SKM-1 treated with dmso at 0.1 percent for 144 hours (cell line): Measurements from ENCODE around the gene GOLPH3L.
"Not testable (repeated sequence)": the region's sequence is repeated elsewhere in the genome, so short reads cannot be mapped to it uniquely, and the experiment has no call there.

Experiments used
- DNase-seq: peaks from one replicate; lab custom pipeline; 2025; ENCODE audit not compliant: unreplicated experiment; lab: John Stamatoyannopoulos, UW

Gene GOLPH3L

DNA sequence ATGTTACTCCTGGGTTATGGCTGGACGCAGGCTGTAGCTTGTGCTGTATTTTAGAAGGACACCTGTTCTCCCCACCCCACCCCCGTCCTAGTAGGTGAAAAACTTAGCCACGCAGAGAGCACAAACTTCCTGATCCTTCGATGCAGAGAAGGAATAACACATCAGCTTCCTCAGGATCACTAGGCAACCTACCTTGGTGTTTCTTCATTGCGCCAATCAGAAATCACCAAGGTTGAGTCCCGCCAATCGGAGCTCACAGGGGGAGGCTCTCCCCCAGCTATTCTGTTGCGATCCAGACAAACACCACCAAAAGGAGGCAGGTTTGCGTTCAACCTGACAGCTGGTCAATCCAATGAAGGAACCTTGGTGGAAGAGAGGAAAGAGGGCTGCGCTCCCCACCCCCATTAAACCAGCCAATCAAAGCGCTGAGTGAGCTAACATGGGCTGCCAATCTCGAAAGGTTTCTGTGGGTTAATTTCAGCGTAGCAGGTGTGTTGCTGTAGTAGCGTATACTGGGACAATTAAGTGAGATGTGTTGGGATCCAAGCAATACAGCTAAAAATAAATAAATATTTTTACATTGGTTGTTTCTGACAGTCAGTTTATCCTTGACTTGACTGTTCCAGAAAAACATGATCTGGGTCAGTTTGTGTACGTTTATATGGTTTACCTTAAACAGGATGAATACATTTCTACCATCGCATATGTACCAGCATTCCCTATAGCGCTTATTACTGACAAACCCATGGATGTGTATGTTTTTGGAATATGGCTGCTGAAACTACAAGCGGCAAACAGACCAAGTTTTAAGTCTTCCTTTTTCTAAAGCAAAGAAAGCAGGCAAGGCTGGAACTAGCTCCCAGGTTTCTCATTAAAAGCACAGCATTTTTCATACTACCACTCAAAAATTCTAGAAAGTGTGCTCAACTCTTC, at the start of gene GOLPH3L:
Gene GOLPH3L, minus strand, starts transcription at position 160 of the 933 bp plus-strand sequence. CDS start 2,316 bp downstream, outside the sequence.
- peak; percentile 100 for DNase-seq

DNA sequence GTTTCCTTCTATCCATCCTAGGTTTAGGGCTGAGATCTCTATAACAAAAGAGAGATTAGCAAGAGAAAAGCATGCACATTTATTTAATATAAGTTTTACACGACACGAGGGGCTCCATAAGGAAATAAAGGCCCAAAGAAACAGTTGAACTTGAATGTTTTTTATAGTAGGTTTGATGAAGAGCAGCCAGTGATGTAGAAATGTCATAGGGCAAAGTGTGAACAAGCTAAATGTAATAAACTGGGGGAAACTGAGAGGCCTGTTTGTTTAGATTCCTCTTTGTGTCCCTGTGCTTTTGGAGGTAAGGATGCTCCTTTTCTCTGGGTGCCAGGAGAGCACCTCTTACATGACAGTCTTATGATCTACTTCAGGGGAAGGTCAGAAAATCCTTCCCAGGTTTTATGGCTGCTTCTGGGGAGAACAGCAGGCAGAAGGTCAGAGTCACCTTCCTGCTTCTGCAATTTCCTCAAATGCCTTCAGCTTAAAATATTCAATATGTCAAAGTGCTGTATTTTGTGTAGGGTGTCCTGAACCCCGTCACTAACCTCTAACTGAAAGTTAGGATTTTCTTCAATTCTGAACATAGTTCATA, 33.3 kb upstream of the GOLPH3L start:
- peak; percentile 25 for DNase-seq

DNA sequence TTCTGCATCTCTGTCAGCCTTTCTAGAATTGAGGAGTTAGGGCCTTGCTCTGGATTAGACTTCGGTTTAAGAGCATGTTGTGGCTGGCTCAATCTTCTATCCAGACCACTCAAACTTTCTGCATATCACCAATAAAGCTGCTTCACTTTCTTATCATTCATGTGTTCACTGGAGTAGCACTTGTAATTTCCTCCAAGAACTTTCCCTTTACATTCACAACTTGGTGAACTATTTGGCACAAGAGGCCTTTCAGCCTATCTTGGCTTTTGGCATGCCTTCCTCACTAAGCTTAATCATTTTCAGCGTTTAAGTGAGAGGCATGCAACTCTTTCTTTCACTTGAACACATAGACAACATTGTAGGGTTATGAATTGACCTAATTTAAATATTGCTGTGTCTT, 27.4 kb upstream of the GOLPH3L start:
- no peak for DNase-seq

DNA sequence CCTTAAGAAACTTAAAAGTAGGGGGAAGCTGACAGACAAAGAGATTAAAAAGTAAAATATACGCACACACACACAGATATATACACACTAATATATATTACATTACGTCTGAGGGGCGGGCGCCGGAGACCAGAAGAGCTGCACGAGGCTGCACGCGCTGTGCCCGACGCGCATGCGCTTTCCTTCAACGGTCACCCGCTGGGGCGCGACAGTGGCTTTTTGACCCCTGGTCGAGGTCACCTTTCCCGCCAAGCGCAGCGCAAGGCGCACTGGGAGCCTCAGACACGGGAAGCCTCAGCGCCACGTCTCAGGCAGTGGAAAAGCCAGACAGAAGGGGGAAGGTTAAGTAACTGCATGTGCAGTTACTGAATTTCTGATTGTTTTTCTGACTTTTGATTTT, 23.7 kb upstream of the GOLPH3L start, which contains the start of gene HORMAD1:
Gene HORMAD1, minus strand, starts transcription at position 193 of the 400 bp plus-strand sequence. CDS start 1,390 bp downstream, outside the sequence.
- DNase-seq: no peak

DNA sequence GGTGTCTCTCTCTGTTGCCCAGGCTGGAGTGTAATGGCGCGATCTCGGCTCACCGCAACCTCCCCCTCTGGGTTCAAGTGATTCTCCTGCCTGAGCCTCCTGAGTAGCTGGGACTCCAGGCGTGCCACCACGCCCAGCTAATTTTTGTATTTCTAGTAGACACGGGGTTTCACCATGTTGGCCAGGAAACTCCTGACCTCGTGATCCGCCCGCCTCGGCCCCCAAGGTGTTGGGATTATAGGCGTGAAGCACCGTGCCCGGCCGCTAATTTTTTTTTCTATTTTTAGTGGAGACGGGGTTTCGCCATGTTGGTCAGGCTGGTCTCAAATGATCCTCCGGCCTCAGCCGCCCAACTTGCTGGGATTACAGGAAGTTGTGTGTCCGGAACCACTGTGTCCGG, 23.1 kb upstream of the GOLPH3L start:
- DNase-seq: no peak

DNA sequence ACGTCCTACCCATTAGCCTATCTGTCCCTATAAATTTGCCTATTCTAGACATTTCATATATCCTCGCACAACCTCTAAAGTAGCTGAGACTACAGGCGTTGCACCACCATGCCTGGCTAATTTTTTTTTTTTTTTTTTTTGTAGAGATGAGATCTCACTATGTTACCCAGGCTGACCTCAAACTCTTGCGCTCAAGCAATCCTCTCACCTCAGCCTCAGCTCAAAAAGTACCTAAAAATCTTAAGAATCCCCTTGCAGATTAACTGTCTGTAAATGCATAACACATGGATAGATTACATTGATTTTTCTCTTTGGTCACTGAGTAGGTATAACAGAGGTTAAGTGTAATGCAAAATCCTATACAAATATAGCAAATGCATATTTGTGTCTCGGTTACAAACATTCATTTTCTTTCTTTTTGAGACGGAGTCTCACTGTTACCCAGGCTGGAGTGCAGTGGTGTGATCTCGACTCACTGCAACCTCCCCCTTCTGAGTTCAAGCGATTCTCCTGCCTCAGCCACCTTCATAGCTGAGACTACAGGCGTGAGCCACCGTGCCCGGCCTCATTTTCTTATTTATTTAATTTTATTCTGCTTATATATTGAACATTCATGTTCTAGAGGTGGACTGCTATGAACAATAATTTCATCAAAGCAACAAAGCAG, 21.4 kb upstream of the GOLPH3L start:
- DNase-seq: no peak

DNA sequence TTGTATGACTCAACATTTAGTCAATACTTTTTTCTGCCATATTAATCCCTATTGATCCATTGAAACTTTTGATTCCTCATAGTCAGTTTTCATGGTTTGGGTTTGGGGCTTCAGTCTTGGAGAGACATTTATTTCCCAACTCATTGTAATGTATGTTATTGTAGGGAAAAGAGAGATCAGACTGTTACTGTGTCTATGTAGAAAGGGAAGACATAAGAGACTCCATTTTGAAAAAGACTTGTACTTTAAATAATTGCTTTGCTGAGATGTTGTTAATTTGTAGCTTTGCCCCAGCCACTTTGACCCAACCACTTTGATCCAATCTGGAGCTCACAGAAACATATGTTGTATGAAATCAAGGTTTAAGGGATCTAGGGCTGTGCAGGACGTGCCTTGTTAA, 12.1 kb upstream of the GOLPH3L start:
- not testable (repeated sequence) for DNase-seq

DNA sequence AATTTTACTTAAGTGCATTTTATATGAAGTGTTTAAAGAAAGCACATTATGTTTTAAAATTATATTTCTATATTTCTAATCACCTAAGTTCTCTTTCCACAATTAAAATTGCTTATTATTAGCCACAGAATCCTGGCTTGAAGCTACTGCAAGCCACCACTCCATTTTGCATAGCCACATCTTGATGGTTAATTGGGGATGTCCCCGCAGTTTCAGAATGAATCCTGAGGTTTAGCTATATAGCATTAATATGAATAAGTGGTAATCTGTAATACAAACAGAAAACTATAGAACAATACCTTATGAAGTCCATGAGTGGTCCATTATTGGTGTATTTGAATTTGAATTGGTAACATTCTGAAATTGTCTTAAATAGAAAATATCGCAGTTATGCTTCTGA, 11.6 kb upstream of the GOLPH3L start:
- DNase-seq: no peak

DNA sequence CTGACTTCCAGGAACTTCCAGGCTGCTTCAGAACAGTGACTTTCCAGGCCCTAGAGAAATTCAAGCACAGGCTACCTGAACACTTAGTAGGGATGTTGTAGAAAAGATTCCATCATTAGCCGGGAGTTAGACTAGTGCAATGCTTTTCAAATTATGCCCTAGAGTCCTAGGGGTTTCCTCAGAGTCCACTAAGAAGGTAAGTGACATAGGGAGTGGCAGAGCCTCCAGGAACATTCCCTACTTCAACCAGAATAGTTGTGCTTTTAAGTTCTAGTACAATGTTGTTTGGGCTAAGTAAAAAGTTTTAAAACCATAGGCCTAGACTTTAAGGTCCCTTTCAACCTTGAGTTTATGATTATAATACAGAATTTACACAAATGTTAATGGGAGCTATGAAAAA, 9.1 kb upstream of the GOLPH3L start:
- DNase-seq: no peak

DNA sequence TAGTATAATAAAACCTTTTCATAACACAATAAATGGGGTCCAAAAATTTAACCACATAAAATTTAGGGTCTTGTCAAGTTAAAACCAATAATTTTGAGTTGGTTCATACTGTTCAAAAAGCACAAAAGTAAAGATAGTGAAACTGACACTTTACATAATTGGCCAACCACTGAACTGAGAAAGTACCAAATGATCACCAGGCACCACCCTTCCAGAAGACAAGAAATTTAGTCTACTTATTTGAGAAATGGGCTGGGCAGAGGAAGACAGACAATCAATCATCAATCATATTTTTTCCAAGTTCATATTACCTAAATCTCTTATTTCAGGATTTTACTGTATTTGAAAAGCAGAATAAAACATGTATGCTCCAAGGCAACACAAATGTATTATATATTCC, 6.5 kb upstream of the GOLPH3L start:
- DNase-seq: no peak

DNA sequence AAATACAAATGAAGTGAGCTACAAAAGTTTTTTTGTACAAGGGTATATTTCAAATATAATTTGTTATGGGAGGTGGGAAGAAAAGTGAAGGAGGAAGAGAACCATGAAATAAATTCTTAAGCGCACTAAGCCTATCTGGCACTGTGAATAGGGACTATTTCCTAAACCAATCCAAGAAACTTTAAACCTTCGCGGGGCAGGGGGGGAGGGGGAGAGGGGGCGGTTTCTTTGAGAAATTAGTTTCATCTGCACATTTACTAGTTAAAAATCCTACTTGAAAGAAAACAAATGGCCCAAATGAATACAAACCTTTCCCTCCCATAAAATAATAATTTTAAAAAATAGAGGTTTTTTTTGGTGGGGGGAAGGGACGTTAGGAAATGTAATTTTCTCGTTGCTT, 364 bp downstream of the GOLPH3L start:
- peak; percentile 24 for DNase-seq

DNA sequence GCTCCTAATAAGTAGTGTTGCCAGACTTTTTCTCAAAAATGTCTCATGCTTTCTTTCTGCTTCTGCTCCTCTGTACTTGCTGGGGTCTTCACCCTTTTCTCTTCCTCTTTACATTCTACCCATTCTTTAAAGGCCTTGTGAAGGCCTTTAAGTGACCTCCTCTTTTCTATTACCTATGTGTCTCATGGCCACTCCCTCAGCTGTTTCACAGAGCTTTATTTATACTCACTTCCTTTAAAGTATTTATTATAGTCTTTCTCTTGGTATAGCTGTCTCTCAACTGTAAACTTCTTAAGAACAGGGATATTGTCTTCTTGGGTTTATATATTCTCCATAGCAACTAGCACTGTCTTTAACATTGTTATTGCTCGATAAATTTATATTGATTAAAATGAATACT, 792 bp downstream of the GOLPH3L start:
- peak; percentile 10 for DNase-seq

DNA sequence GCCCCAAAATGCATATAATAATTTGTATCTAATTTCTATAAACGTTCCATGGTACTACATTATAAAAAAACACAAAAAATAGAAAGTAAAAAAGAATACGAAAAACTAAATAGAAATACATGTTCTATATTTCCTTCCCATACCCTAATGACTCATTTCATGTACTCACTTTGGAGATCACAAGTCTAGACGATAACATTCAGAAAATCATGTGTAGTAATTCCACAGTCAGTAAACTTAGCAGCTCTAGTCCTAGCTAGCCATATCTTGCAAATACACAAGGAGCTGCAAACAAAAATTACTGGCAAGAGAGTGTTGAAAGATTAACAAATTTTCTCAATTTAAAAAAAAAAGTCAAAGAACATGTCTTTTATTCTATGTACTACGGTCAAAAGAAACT, 1.4 kb downstream of the GOLPH3L start:
- no peak for DNase-seq

DNA sequence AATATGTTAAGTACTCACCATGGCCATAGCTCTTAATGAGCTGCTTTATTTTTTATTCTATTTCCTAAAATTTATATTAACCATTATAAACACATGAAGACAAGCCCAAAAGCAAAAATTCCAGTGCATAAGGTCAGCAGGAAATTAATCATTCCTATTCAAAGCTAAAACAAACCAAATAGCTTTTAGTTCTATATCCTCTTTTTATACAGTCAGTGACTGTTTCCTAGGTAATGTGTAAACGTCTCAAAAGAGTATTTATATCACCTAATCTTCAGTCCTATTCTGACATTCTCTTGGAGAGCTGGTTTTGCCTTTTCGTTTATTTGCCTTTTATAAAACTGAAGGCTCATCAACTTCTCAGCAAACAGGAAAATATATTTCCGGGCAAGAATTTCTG, 4.2 kb downstream of the GOLPH3L start:
- no peak for DNase-seq

DNA sequence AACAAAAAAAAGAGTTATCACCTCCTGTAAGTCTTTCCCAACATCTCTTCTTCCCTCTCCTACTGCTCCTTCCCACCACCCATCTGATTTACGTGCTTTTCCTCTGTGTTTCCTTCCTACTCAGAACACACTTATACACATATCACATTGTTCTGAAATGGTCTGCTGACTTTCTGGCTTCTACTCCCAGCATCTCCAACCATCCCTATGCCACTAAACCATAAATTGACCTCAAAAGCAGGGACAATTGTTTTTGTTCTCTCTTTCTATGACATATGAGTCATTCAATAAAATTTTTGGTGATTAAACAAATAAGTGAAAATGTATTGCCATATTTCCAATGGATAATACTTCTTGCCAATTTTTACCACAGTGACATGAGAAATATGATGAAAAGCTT, 8.2 kb downstream of the GOLPH3L start:
- no peak for DNase-seq

DNA sequence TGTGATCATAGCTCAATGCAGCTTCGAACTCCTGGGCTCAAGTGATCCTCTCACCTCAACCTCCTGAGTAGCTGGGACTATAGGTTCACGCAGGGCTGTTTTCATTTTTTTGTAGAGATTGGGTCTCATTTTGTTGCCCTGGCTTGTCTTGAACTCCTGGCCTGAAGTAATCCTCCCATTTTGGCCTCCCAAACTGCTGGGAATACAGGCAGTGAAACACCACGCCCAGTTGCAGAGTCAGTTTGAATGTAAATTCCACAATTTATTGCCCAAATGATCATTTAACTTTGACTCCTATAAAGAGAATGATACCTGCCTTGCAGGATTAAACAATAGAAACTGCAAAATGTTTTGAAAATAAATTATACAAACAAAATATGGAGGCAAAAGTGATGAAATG, 10.7 kb downstream of the GOLPH3L start:
- DNase-seq: no peak

DNA sequence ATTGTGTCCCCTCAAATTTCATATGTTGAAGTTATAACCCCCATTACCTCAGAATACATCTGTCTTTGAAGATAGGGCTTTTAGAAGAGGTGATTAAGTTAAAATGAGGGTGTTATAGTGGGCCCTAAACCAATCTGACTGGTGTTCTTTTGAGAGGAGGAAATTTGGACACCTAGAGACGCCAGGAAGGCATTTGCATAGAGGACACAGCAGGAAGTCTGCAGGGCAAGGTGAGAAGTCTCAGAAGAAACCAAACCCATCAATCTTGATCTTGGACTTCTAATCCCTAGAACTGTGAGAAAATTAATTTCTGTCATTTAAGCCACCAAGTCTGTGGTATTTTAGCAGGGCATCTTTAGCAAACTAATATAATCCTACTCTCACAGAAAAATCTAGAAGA, 13.0 kb downstream of the GOLPH3L start:
- no peak for DNase-seq

DNA sequence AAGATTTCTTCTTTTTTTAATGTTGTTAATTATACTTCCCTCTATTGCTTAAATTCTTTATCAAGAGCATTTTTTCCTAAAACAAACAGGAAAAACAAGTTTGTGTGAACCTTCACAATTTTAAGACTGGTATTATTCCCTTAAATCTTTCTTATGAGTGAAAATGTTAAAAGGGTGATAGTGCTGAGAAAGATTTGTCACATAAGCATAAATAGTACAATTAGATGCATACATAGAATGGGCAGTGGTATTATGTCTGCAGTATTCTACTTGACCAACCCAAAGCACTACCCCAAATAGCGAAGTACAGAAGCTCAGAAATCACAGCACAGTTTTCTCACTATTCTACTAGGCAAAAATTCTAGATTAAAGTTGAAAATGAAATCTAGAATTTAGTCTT, 18.0 kb downstream of the GOLPH3L start:
- no peak for DNase-seq

DNA sequence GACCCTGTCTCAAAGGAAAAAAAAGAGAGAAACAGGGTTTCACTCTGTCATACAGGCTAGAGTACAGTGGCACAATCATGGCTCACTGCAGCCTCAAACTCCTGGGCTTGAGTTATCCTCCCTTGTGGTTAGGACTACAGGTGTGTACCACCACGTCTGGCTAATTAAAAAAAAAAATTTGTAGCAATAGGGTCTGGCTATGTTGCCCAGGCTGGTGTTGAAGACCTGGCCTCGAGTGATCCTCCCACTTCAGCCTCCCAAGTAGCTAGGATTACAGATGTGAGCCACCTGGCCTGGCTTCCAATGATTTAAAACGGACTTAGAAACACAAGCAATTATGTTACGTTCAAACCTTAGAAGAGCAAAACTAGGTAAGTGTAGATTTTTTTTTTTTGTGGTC, 22.1 kb downstream of the GOLPH3L start:
- no peak for DNase-seq

DNA sequence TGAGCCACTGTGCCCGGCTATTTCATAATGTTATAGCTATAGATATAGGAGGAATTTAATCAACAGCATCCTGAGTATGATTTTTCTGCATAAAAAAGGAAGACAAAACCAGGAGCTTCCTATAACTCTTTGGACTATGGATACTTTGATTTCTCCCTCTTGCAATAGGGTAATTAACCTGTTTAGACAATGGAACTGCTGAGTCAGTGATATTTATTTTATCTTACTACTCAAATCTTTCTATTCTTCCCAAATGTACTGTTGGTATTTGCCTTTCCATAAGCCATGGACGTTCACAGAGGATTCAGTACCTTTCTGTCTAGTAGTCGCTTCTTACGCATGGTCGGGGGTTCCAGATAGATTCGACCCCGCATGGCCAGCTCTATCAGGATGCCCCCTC, 33.6 kb downstream of the GOLPH3L start:
- no peak for DNase-seq

DNA sequence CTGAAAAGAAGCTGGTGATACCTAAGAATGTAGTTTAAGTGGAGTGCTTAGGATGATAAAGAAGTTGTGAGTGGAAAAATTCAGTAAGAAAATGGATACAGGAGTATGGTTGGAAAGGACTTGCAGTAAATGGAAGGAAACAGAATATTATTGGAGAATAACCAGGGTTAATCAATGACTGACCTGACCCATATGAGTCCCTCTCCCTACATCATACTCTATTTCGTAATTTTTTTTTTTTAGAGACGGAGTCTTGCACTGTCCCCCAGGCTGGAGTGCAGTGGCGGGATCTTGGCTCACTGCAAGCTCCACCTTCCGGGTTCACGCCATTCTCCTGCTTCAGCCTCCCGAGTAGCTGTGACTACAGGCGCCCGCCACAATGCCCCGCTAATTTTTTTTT, 34.1 kb downstream of the GOLPH3L start:
- no peak for DNase-seq

DNA sequence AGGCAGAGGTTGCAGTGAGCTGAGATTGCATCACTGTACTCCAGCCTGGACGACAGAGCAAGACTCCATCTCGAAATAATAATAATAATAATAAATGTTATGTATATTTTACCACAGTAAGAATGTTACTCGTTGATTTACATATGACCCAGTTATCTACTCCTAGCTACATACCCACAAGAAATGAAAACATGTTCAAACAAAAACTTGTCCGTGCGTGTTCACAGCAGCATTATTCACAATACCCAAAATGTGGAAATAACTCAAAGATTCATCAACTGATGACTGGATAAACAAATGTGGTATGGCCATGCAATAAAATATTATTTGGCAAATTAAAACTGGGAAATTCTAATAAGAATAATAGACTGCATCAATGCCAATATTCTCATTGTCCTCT, 35.8 kb downstream of the GOLPH3L start:
- DNase-seq: no peak
